HL-60 (cell line): ENCODE measurements around the gene ABCA4.

Experiments
- DNase-seq, 2 experiments: peaks; one replicate each; pipeline ENCODE4 v3.0.0-alpha.2; 2010 to 2020; ENCODE audit warnings: low read depth in 1 of 2, low spot score in 1 of 2
- H3K27ac ChIP-seq: fragments of 250-450 bp; sonication (Bioruptor Pico); replicated peaks from 2 replicates; pipeline ENCODE4 v1.5.1; 2020; ENCODE audit warnings: mild to moderate bottlenecking, moderate library complexity
- H3K27me3 ChIP-seq: fragments of 250-450 bp; sonication (Bioruptor Pico); 2 replicates; pipeline ENCODE4 v1.5.1; 2021; ENCODE audit warnings: mild to moderate bottlenecking, moderate library complexity; ENCODE audit not compliant: insufficient read depth, poor library complexity, severe bottlenecking
- H3K4me3 ChIP-seq: replicated peaks from 2 replicates; pipeline ENCODE4 v1.5.1; 2011; ENCODE audit warnings: mild to moderate bottlenecking, control low read depth, low read length; ENCODE audit not compliant: insufficient read depth
- GABPA ChIP-seq: IDR thresholded peaks from 2 replicates; pipeline ENCODE4 v1.6.1; 2012; ENCODE audit warnings: low read depth
- POLR2AphosphoS5 ChIP-seq: IDR thresholded peaks from 2 replicates; pipeline ENCODE4 v1.6.1; 2012; ENCODE audit warnings: low read depth
- SPI1 ChIP-seq: IDR thresholded peaks from 2 replicates; pipeline ENCODE4 v1.6.1; 2012; ENCODE audit warnings: low read depth, mild to moderate bottlenecking, borderline replicate concordance
- TF ChIP-seq, protein P1 (sequence below): IDR thresholded peaks from 2 replicates; pipeline ENCODE4 v1.6.1; 2012; ENCODE audit warnings: low read depth; ENCODE audit not compliant: insufficient replicate concordance
- TF ChIP-seq, protein P2 (sequence below): IDR thresholded peaks from one replicate; pipeline ENCODE4 v1.5.1; 2011; ENCODE audit warnings: low read length, control low read depth, inconsistent platforms; ENCODE audit not compliant: insufficient read depth

ABCA4 gene

DNA sequence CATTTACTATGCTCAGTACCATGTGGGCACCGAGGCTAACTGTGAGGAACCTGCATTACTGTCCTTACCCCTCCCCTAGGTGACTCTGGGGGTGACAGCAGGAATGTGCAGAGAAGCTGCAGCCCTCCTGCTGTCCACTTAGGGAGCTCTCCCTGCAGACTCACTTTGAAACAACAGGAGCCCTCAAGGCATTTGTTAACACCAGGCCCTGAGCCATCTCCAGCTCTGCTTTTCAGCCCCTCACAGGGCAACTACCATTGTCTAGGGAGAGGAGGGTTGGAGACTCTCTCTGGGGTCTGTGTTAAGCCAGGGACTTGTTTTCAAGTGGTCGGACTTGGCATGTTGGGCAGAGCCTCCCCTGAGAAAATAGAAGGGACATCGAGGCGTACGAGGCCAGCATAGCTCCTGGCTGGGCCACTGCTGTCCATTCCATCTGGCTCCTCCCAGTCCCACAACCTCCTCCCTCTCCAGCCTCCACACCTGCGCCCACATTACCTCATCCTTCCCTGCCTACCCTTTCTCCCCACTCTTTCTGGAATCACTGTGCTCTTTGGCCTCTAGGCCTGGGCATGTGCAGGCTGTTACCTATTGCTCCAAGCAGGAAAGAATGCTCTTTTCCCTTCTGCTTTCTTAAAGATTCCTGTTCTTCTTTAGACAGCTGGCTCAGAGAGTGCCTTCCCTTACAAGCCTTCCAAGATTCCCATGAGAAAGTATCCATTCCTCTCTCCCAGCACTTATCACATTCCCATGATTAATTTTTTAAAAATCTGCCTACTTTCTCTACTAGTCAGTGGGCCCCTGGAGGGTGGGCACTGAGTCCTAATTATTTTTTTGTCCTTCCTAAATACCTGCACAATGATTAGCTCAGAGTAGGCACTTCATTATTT is 109.0 kb downstream of the ABCA4 start:
- DNase-seq, result no peak
- H3K27ac ChIP-seq, result no peak overlapping the region
- no peak for TF ChIP-seq POLR2AphosphoS5
- TF ChIP-seq, protein P1, sequence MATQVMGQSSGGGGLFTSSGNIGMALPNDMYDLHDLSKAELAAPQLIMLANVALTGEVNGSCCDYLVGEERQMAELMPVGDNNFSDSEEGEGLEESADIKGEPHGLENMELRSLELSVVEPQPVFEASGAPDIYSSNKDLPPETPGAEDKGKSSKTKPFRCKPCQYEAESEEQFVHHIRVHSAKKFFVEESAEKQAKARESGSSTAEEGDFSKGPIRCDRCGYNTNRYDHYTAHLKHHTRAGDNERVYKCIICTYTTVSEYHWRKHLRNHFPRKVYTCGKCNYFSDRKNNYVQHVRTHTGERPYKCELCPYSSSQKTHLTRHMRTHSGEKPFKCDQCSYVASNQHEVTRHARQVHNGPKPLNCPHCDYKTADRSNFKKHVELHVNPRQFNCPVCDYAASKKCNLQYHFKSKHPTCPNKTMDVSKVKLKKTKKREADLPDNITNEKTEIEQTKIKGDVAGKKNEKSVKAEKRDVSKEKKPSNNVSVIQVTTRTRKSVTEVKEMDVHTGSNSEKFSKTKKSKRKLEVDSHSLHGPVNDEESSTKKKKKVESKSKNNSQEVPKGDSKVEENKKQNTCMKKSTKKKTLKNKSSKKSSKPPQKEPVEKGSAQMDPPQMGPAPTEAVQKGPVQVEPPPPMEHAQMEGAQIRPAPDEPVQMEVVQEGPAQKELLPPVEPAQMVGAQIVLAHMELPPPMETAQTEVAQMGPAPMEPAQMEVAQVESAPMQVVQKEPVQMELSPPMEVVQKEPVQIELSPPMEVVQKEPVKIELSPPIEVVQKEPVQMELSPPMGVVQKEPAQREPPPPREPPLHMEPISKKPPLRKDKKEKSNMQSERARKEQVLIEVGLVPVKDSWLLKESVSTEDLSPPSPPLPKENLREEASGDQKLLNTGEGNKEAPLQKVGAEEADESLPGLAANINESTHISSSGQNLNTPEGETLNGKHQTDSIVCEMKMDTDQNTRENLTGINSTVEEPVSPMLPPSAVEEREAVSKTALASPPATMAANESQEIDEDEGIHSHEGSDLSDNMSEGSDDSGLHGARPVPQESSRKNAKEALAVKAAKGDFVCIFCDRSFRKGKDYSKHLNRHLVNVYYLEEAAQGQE, result no peak
- TF ChIP-seq, protein P2, sequence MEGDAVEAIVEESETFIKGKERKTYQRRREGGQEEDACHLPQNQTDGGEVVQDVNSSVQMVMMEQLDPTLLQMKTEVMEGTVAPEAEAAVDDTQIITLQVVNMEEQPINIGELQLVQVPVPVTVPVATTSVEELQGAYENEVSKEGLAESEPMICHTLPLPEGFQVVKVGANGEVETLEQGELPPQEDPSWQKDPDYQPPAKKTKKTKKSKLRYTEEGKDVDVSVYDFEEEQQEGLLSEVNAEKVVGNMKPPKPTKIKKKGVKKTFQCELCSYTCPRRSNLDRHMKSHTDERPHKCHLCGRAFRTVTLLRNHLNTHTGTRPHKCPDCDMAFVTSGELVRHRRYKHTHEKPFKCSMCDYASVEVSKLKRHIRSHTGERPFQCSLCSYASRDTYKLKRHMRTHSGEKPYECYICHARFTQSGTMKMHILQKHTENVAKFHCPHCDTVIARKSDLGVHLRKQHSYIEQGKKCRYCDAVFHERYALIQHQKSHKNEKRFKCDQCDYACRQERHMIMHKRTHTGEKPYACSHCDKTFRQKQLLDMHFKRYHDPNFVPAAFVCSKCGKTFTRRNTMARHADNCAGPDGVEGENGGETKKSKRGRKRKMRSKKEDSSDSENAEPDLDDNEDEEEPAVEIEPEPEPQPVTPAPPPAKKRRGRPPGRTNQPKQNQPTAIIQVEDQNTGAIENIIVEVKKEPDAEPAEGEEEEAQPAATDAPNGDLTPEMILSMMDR, result no peak
- no peak overlapping the region for H3K4me3 ChIP-seq
- H3K27me3 ChIP-seq, result no peaks in the 10 kb centered on the region

DNA sequence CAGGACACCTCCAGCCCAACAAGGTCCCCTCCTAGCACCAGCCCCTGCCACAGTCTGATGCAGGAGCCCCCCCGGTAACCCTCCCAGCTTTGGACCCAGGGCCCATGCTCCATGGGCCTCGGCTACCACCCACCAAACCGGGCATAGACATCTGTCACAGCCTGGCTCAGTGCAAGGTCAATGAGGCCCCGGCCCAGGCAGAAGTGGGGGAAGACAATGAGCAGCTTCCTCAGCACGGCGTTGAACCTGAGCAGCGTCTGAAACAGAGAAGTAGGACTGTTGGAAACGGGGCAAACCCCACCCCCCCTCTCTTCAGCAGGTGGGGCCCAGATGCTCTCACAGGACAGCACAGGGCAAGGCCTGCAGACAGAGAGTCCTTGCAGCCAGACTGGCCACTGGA is 109.8 kb downstream of the ABCA4 start:
- Histone ChIP-seq H3K4me3 (no peak overlapping the region), H3K27ac (no peak overlapping the region), H3K27me3 (no peaks in the 10 kb centered on the region)
- no peak for DNase-seq
- TF ChIP-seq, protein P2, result no peak
- TF ChIP-seq, protein P1, result no peak
- TF ChIP-seq POLR2AphosphoS5 (no peak), GABPA (no peak), SPI1 (no peak)

DNA sequence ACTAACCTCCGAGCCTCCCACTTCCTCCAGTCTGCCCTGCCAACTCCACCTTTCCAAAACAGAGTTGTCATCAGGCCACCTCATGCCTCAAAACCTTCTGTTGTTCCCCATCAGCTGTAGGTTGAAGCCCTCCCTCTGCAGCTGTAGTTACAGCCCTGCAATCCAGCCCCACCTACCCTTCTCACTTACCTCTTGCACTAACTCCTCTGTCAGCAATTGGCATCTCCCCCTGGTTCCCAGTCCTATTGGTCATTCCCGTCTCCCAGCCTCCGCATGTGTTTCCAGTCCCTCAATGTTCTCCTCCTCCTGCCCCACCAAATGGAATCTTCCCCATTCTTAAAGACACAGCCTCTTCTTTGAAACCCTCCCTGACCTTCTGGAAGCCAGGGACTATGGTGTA is 111.6 kb downstream of the ABCA4 start:
- no peaks in the 10 kb centered on the region for H3K27me3 ChIP-seq
- no peak for DNase-seq
- H3K4me3 ChIP-seq, result no peak overlapping the region
- TF ChIP-seq GABPA (no peak), POLR2AphosphoS5 (no peak), SPI1 (no peak)
- TF ChIP-seq, protein P2, result no peak
- TF ChIP-seq, protein P1, result no peak
- H3K27ac ChIP-seq, result no peak overlapping the region
